GM21360 (cell line): Measurements from ENCODE around the gene NEK10.

Experiments
- ATAC-seq: cut with Tn5 transposase; IDR thresholded peaks from one replicate; pipeline ENCODE4 v1.9.1; 2021; ENCODE audit warnings: mild to moderate bottlenecking, moderate library complexity; ENCODE audit not compliant: unreplicated experiment

Gene NEK10

GRCh38 chr3:27125821-27126501, 243.2 kb downstream of the NEK10 start:
- ATAC-seq: no peak

- ATAC-seq: no peak
Observed at GRCh38 chr3:27119639-27120038, 249.5 kb downstream of the NEK10 start.

- no peak for ATAC-seq
Observed at GRCh38 chr3:27115352-27115751, 253.8 kb downstream of the NEK10 start.

- no peak for ATAC-seq
Observed at GRCh38 chr3:27114684-27115083, 254.5 kb downstream of the NEK10 start.

- ATAC-seq: no peak
Observed at GRCh38 chr3:27114129-27114528, 255.1 kb downstream of the NEK10 start.

- no peak for ATAC-seq
Observed at GRCh38 chr3:27110020-27110419, 259.2 kb downstream of the NEK10 start.

GRCh38 chr3:27108322-27108721, 260.9 kb downstream of the NEK10 start:
- ATAC-seq: no peak

GRCh38 chr3:27105904-27106303, 263.3 kb downstream of the NEK10 start:
- no peak for ATAC-seq

GRCh38 chr3:27097182-27097581, 272.0 kb downstream of the NEK10 start:
- ATAC-seq: peak; percentile 41

- no peak for ATAC-seq
Observed at GRCh38 chr3:27095553-27096222, 273.5 kb downstream of the NEK10 start.

GRCh38 chr3:27094721-27095120, 274.5 kb downstream of the NEK10 start:
- no peak for ATAC-seq

- ATAC-seq: no peak
Observed at GRCh38 chr3:27093771-27094170, 275.4 kb downstream of the NEK10 start.

- no peak for ATAC-seq
Observed at GRCh38 chr3:27090275-27091041, 278.7 kb downstream of the NEK10 start.

- ATAC-seq: no peak
Observed at GRCh38 chr3:27089645-27090044, 279.5 kb downstream of the NEK10 start.

GRCh38 chr3:27089068-27089467, 280.1 kb downstream of the NEK10 start:
- no peak for ATAC-seq

- ATAC-seq: no peak
Observed at GRCh38 chr3:27085829-27086730, 283.1 kb downstream of the NEK10 start.

GRCh38 chr3:27081992-27082607, 287.1 kb downstream of the NEK10 start:
- ATAC-seq: no peak

- ATAC-seq: no peak
Observed at GRCh38 chr3:27081566-27081965, 287.6 kb downstream of the NEK10 start.

- ATAC-seq: no peak
Observed at GRCh38 chr3:27080258-27080525, 289.0 kb downstream of the NEK10 start.

GRCh38 chr3:27079427-27080257, 289.5 kb downstream of the NEK10 start:
- ATAC-seq: no peak
